Activated T-helper 1 cell treated with Interleukin-2 at 50 U/mL for 16 hours (primary cell): Measurements from ENCODE around the gene UGGT1.
A peak's percentile ranks its signal among the peaks of the same experiment; 100 is the strongest.
"Not testable (repeated sequence)": the region's sequence is repeated elsewhere in the genome, so short reads cannot be mapped to it uniquely, and the experiment has no call there.

ENCODE experiments used
- DNase-seq: peaks from one replicate; pipeline ENCODE4 v3.0.0-alpha.2; 2020; ENCODE audit warnings: low read depth

The UGGT1 gene

DNA sequence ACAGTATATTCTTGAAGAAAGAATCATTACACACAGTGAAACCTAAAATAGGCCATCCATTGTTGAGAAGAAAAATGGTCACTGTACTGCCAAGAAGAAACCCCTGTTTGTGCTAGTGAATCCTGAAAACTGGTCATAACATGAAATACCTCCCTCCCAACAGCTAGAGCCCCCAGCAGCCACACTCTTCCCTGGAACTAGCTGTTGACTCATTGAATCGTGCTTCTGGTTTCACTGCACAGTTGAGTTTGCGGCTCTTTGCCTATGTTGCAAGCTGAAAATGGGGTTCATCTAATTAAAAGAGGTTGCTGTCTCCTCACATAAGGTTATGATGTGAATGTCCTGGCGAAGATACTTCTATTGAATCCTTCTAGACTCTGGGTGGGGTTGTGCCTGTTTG lies 86.3 kb downstream of the UGGT1 start:
- DNase-seq: no peak

DNA sequence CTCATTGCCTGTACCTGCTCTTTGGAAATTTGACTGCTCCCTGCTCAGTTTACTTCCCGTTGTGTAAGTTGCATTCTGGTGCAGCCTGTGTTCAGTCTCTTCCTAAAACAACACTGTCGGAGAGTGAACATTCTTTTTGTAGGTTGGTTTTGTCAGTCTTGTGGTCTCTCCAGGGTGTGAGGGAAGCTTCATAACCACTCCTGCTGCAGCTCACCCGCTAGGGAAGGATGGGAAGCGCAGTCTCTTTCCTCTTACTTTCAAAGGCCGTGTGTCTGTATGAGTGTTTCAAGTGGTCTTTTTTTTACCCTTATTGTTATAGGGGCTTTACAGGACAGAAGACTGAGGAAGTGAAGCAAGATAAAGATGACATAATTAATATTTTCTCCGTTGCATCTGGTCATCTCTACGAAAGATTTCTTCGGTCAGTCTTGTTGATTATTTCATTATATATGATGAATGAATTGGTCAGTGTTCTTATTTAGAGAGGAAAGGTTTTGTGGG lies 87.2 kb downstream of the UGGT1 start:
- no peak for DNase-seq

DNA sequence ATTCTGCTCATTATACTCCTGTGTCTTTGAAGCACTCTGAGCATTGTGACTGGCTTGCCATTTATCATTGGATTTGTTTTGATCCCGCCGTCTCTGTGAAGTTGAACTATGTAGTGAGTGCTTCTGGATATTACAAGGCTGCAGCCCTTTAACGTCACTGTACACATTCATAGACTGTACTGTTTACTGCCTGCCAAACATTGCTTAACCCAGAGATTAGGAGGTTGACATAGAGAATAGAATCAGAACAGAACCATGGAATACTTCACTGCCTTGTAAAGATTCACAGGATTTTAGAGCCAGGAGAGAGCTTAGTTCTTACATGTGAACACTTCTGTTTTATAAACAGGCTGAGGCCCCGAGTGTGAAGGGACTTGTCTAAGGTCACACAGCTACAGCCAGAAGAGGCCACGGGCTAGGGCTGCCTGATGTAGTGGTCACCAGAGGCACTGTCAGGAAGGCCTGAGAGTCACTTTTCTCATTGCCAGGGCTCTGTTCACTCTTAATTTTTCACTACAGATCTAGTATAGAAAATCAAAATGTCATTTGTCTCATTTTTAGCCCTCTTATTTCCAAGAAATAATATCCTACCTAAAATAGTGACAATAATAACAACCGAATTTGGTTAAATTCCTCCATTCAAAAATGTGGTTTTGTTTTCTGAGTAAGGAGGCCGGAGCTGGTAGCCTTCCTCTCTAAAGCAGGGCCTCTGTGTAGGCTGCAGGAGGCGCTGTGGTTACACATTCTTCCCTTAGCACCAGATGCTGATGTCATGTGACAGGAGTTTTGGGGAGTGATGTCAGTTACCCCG lies 87.9 kb downstream of the UGGT1 start:
- DNase-seq: peak; percentile 5

DNA sequence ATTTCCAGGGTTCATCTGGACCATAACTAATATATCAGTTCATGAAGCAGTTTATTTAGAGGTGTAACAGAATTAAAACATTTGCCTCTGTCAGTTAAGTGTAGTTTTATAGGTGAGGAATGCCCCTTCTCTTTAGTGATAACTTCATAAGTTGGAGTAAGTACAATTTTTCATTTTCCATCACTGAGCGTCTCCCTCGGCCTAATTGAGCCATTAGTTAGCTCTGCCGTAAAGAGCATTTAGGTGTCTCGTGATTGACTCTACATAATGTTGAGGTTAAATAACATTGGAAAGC lies 88.4 kb downstream of the UGGT1 start:
- no peak for DNase-seq

DNA sequence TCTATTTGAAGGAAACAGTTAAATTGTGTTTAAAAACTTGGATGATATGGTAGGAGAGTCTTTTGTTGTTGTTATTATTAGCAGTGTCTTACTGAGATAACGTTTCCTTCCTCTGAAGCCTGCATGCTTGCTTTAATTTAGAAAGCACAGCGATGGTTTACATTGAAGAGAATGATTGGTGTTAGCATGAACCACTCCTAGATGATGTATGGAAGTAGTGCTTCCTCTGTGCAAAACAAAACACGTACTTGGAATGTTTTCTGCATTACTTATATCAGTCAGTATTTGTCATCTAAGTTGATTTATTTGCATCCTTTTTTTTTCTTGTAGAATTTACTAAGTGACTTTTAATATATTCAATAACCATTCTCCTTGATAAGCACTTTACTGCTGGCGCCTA lies 89.0 kb downstream of the UGGT1 start:
- no peak for DNase-seq

DNA sequence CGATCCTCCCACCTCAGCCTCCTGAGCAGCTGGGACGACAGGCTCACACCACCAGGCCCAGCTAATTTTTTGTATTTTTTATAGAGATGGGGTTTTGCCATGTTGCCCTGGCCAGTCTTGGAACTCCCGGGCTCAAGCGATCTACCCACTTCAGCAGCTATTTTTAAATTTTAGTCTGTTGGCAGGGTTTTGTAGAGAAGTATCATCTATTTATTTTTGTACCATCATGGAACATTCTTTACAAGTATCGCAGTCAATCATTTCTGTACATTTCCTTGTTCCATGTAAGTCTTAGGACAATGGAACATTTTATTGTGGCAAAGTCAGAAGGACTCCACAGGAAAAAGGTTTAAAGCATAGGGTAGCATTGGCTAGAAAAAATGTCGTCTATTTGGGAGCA lies 94.6 kb downstream of the UGGT1 start:
- no peak for DNase-seq

DNA sequence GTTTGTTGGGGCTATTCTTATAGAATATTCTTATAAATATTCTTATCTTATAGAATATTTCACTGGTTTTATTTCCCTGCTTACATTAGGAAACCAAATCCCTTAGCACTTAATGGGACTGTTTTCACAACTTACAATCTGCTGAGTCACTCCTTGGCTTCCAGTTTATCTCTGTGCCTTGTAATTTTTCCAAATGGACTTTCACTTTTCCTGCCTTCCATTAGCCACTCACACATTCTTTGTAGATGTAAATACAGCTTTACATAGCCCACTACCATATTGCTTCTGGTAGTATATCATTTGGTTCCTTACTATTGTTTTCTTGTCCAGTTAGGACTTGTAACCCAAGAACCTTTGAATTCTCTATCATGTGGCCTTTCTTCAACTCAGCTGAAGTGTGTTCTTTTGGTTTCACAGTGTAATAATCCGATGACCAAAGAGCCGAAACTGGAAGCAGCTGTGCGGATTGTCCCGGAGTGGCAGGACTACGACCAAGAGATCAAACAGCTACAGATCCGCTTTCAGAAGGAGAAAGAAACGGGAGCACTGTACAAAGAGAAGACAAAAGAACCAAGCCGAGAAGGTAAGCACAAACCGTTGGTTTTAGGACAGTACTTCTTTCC lies 96.1 kb downstream of the UGGT1 start:
- no peak for DNase-seq

DNA sequence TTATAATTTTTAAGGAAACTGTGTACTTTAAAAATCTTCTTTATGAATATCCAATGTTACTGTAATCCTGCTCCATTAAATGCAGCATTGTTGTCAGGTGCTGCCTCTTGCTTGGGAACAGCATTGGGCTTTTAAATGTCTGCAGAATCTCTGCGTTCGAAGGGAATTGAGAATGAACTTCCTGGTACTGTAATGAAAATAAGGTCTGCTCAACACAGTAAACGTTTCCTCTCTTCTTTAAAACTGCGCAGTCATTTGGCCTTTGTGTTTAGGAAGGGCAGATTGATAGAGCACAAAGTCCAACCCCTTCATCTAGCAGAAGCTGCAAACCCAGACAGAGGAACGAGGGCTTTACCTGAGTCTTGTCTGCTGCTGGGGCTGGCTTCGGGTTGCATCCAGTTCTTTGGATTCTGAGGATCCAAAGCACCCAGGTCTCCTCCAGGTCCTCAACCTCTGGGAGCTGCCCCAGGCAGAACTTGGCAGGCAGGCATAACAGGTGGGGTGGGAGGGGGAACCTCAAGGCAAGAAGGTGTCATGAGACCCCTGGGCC lies 104.5 kb downstream of the UGGT1 start:
- no peak for DNase-seq

DNA sequence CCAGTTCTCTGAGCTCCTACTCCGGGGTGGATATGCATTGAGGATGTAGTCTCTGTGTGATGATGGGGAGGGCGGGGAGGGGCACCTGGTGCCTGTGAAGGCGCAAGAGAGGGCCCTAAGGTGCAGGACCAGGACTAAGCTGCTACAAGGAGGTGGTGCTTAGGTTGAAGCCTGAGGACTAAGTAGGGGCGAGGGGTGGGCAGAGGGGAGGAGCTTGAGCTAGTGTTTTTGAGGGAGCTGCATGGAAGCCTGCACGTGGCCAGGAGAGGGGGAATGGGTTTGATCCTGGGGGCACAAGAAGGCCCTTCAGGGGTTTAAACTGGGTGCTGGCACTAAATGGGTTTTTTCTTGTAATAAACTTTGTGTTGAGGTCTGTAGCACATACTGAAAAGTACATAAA lies 105.0 kb downstream of the UGGT1 start:
- DNase-seq: no peak

DNA sequence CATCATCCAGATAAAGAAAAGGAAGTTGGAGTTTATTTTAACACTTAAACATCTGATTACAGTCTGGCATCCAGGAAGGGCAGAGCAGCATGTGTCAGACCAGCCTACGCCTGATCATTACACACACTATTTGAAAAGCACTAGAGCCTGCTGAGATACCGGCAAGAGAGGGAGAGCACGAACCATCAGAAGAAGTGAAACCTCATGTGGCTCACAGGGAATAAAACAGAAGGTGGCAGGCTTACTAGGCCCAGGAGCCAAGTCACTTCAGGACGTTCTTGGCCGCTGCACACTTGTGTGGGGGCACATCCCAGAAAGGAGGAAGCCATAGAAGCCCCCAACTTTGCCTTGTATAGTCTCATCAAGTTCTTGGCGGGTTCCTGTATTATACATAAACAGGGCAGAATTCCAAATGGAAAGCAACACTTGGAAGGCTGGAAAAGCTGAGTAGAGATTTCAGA lies 105.5 kb downstream of the UGGT1 start:
- DNase-seq: no peak

DNA sequence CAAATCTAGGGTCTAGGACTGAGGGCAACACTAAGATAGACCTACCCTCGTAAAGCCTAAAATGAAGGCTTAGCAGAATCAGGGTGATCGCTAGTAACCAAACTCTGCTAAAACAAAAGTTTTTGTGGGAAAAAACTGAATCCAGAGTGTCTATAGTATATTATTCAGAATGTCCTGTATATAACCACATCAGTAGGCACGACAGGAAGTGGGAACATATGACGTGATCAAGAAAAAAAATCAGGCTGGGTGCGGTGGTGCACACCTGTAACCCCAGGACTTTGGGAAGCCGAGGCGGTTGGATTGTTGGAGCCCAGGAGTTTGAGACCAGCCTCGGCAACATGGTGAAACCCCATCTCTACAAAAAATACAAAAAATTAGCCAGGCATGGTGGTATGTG lies 106.1 kb downstream of the UGGT1 start:
- DNase-seq: no peak

DNA sequence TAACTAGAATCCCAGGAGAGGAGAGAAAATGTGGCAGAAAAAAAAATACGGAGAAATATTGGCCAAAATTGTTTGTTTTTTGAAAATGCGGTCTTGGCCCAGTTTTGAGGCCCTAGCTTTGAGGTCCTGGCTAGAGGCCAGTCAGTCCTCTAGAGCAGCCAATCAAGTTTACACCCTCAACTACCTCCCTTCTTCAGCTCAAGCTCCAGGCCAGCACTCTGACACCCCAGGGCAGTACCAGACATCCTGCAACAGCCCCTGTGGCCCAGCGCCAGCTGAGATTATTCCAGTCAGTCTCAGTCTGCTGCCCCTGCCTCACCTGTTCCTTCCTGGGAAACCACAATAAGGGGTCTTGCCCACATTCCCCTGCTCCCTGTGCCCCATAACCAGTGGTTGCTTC lies 107.7 kb downstream of the UGGT1 start:
- no peak for DNase-seq

DNA sequence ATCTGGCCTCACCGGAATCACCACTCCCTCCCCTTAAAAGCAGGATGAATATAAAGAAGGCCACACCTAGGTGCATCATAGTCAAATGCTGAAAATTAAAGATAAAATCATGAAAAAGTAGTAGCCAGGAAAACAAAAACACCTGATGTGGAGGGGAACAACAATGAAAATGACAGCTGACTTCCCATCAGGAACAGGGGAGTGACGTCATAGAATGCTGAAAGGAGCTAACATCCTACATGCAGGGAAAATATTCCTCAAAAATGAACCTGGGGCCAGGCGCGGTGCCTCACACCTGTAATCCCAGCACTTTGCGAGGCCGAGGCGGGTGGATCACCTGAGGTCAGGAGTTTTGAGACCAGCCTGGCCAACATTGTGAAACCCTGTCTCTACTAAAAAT lies 108.1 kb downstream of the UGGT1 start:
- no peak for DNase-seq

DNA sequence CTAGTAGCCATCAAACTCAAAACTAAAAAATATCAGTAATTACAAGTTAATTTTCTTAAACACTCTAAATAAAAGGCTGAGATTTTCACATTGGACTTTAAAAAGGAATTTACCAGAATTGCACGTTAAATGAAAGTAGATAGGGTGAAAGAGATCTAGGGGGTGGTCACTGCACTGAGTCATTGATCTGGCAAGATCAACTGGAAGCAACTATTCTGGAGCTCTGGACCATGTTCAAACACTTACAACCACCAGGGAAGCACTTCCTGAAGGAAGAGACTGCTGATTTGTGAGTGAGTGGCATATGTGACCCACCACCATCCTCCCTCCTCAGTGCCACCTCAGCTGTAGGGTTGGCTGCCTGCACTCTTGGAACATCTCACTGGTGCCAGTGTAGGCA lies 111.8 kb downstream of the UGGT1 start:
- DNase-seq: no peak

DNA sequence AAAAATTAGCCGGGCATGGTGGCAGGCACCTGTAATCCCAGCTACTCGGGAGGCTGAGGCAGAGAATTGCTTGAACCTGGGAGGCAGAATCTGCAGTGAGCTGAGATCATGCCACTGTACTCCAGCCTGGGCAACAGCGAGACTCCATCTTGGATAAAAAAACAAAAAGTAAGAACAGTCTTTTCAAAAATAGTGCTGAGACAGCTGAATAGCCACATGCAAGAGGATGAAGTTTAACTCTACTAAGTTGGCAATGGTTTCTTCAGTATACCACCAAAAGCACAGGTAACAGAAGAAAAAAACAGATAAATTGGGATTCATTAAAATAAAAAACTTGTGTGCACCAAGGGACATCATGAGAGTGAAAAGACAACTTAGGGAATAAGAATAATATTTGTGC lies 115.2 kb downstream of the UGGT1 start:
- DNase-seq: no peak

DNA sequence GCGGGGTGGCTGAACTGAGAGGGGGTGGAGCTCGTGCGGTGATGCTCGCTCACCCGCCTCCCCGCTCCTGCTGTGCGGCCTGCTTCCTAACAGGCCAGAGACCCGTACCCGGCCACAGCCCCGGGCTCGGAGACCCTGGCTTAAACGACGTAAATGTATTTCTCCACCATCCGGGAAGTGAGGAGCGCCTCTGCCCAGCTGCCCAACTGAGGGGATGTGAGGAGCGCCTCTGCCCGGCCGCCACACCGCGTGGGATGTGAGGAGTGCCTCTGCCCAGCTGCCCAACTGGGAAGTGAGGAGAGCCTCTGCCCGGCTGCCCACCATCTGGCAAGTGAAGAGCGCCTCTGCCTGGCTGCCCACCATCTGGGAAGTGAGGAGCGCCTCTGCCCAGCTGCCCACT lies 117.0 kb downstream of the UGGT1 start:
- DNase-seq: no peak

DNA sequence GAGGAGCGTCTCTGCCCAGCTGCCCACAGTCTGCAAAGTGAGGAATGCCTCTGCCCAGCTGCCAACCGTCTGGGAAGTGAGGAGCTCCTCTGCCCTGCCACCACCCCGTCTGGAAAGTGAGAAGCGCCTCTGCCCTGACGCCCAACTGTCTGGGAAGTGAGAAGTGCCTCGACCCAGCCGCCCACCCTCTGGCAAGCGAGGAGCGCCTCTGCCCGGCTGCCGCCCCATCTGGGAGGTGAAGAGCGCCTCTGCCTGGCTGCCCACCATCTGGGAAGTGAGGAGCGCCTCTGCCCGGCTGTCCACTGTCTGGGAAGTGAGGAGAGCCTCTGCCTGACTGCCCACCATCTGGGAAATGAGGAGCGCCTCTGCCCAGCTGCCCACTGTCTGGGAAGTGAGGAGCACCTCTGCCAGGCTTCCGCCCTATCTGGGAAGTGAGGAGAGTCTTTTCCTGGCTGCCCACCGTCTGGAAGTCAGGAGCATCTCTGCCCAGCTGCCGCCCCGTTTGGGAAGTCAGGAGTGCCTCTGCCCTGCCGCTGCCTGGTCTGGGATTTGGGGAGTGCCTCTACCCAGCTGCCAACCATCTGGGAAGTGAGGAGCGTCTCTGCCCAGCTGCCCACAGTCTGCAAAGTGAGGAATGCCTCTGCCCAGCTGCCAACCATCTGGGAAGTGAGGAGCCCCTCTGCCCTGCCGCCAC lies 117.8 kb downstream of the UGGT1 start:
- DNase-seq: not testable (repeated sequence)

DNA sequence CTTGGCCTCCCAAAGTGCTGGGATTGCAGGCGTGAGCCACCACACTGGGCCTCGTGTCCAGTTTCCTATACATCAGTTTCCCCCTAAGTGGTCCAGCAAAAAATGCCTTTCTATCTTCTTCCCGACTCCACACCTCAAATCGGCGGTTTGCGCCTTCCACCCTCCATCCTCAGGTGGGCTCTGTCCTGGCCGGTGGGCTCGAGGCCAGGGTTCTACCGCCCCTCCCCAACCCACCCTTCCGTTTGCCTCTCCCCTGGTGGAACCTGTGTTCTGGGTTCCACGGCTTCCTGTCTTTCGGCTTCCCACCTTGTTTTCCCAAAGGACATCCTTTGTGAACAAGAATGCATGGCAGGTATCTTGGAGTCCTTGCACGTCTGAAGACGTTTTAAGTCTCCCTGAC lies 123.3 kb downstream of the UGGT1 start:
- DNase-seq: no peak

DNA sequence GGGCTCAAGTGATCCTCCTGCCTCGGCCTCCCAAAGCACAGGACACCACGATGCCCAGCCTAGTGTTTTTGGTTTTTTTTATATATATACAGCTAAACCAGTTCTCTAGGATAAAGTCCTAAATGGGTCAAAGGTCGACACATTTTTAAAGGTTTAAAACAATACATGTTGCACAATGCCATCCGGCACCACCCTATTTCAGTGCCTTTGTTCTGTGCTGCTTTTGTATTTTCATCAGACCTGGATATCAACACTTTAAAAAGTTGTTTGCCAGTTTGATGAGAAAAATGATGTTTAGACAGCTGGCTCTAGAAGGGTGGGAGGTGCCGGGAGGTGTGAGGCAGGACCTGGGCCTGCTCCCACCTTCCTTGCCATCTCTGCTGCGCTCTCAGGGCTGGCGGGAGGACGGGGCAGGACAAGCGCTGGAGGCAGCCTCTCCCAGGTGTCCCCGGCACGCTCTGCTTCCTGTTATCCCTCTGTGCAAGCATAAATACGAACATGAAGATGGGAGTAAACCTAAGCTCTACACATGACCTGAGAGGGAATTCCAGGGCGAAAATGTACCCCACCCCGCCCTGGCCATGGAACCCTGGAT lies 124.0 kb downstream of the UGGT1 start:
- no peak for DNase-seq

DNA sequence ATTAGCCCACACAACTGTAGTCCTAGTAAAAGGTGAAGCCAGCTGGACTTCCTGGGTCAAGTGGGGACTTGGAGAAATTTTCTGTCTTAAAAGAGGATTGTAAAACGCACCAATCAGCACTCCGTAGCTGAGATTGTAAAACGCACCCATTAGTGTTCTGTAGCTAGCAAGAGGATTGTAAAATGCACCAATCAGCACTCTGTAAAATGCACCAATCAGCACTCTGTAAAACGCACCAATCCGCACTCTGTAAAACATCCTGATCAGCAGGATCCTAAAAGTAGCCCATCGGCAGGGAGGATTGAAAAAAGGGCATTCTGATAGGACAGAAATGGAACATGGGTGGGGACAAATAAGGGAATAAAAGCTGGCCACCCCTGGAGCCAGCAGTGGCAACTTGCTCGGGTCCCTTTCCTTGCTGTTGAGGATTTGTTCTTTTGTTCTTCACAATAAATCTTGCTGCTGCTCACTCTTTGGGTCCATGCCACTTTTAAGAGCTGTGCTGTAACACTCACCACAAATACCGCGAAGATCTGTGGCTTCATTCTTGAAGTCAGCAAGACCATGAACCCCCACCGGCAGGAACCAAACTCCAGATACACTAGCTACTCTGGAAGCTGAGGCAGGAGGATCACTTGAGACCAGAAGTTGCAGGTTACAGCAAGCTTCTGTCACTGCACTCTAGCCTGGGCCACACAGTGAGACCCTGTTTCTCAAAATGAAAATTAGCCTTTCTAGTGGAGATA lies 125.1 kb downstream of the UGGT1 start:
- DNase-seq: no peak

DNA sequence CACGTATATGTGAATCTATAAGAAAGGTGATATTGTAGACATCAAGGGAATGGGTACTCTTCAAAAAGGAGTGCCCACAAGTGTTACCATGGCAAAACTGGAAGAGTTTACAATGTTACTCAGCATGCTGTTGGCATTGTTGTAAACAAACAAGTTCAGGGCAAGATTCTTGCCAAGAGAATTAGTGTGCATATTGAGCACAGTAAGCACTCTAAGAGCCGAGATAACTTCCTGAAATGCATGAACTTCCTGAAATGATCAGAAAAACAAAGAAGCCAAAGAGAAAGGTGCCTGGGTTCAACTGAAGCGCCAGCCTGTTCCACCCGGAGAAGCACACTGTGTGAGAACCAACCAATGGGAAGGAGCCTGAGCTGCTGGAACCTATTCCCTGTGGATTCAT lies 126.7 kb downstream of the UGGT1 start:
- DNase-seq: no peak

DNA sequence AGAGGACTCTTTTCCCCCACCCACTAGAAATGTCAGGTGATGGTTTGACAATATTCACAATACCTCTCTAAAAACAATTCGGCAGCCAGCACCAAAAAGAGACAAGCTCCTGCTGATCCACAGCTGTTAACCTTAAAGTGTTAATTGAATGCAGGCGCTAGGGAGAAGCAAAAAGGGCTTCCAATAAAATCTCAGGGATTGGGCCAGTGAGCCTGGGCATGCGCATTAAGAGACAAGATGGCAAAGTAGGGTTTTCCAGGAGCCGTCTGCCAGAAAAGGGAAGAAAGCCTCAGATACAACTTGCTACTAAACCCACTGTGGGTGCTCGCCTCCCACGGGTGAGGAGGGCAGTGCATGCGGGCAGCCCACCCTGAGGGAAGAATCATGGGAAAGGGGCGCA lies 128.9 kb downstream of the UGGT1 start:
- no peak for DNase-seq
